SK-N-SH treated with all-trans-retinoic acid at 6 μM for 48 hours (cell line): ENCODE results near the gene CDH22.

Source experiments
- ATAC-seq: fragments of 200-7000 bp; cut with Tn5 transposase; 3 replicates; pipeline ENCODE4 v1.9.1; 2020; ENCODE audit warnings: mild to moderate bottlenecking, moderate library complexity
- ARNTL ChIP-seq: fragments of 450-650 bp; formaldehyde crosslinking; IDR thresholded peaks from 2 replicates; pipeline ENCODE4 v1.5.0; 2020; ENCODE audit warnings: low read depth, mild to moderate bottlenecking, moderate library complexity, borderline replicate concordance
- BACH2 ChIP-seq: fragments of 250-450 bp; sonication (Bioruptor Pico); IDR thresholded peaks from 2 replicates; pipeline ENCODE4 v1.9.0; 2021; ENCODE audit warnings: mild to moderate bottlenecking, borderline replicate concordance
- CSRNP3 ChIP-seq: fragments of 250-450 bp; sonication (Bioruptor Pico); IDR thresholded peaks from 2 replicates; pipeline ENCODE4 v1.5.1; 2021; ENCODE audit warnings: mild to moderate bottlenecking, moderate library complexity
- ESRRG ChIP-seq: fragments of 250-450 bp; sonication (Bioruptor Pico); IDR thresholded peaks from 2 replicates; pipeline ENCODE4 v1.6.1; 2021; ENCODE audit warnings: mild to moderate bottlenecking
- GLIS3 ChIP-seq: fragments of 250-450 bp; sonication (Bioruptor Pico); IDR thresholded peaks from 2 replicates; pipeline ENCODE4 v1.5.0; 2020; ENCODE audit warnings: mild to moderate bottlenecking, moderate library complexity
- ISL1 ChIP-seq: fragments of 250-450 bp; sonication (Bioruptor Pico); IDR thresholded peaks from 2 replicates; pipeline ENCODE4 v2.1.2; 2022; ENCODE audit warnings: mild to moderate bottlenecking, moderate library complexity
- OSR1 ChIP-seq: fragments of 250-450 bp; sonication (Bioruptor Pico); IDR thresholded peaks from 2 replicates; pipeline ENCODE4 v1.8.0; 2022; ENCODE audit warnings: moderate library complexity, mild to moderate bottlenecking, inconsistent platforms
- PATZ1 ChIP-seq: fragments of 250-450 bp; sonication (Bioruptor Pico); IDR thresholded peaks from 2 replicates; pipeline ENCODE4 v1.8.0; 2020; ENCODE audit warnings: mild to moderate bottlenecking, moderate library complexity, borderline replicate concordance
- PPARA ChIP-seq: fragments of 250-450 bp; sonication (Bioruptor Pico); IDR thresholded peaks from 2 replicates; pipeline ENCODE4 v1.5.0; 2020; ENCODE audit warnings: mild to moderate bottlenecking, borderline replicate concordance
- RARB ChIP-seq: fragments of 250-450 bp; sonication (Bioruptor Pico); IDR thresholded peaks from 2 replicates; pipeline ENCODE4 v1.8.0; 2021; ENCODE audit warnings: mild to moderate bottlenecking, moderate library complexity
- SNAI2 ChIP-seq: fragments of 250-450 bp; sonication (Bioruptor Pico); IDR thresholded peaks from 2 replicates; pipeline ENCODE4 v1.5.0; 2020; ENCODE audit warnings: mild to moderate bottlenecking, moderate library complexity
- TCF4 ChIP-seq: fragments of 250-450 bp; sonication (Bioruptor Pico); IDR thresholded peaks from 2 replicates; pipeline ENCODE4 v1.8.0; 2021; ENCODE audit warnings: mild to moderate bottlenecking, moderate library complexity, borderline replicate concordance
- TOX ChIP-seq: fragments of 250-450 bp; sonication (Bioruptor Pico); IDR thresholded peaks from 2 replicates; pipeline ENCODE4 v1.8.0; 2021; ENCODE audit warnings: mild to moderate bottlenecking, moderate library complexity, borderline replicate concordance
- ZC3H10 ChIP-seq: fragments of 250-450 bp; sonication (Bioruptor Pico); IDR thresholded peaks from 2 replicates; pipeline ENCODE4 v1.5.1; 2021; ENCODE audit warnings: mild to moderate bottlenecking, moderate library complexity
- ZFP3 ChIP-seq: fragments of 250-450 bp; sonication (Bioruptor Pico); IDR thresholded peaks from 2 replicates; pipeline ENCODE4 v1.5.0; 2020; ENCODE audit warnings: mild to moderate bottlenecking, moderate library complexity
- ZFP30 ChIP-seq: fragments of 450-650 bp; formaldehyde crosslinking; IDR thresholded peaks from 2 replicates; pipeline ENCODE4 v1.5.0; 2022; ENCODE audit warnings: mild to moderate bottlenecking, moderate library complexity
- ZNF565 ChIP-seq: fragments of 450-650 bp; formaldehyde crosslinking; conservative IDR thresholded peaks from 2 replicates; pipeline ENCODE4 v1.5.0; 2020; ENCODE audit warnings: low read depth, mild to moderate bottlenecking, moderate library complexity
- ZNF70 ChIP-seq: fragments of 450-650 bp; formaldehyde crosslinking; IDR thresholded peaks from 2 replicates; pipeline ENCODE4 v1.5.0; 2020; ENCODE audit warnings: mild to moderate bottlenecking, moderate library complexity
- ZNF8 ChIP-seq: fragments of 450-650 bp; formaldehyde crosslinking; IDR thresholded peaks from 2 replicates; pipeline ENCODE4 v1.5.0; 2020; ENCODE audit warnings: mild to moderate bottlenecking, moderate library complexity
- TF ChIP-seq, protein P1 (sequence below): fragments of 250-450 bp; sonication (Bioruptor Pico); IDR thresholded peaks from 2 replicates; pipeline ENCODE4 v1.5.0; 2020; ENCODE audit warnings: mild to moderate bottlenecking, moderate library complexity
- TF ChIP-seq, protein P2 (sequence below): fragments of 250-450 bp; sonication (Bioruptor Pico); IDR thresholded peaks from 2 replicates; pipeline ENCODE4 v1.8.0; 2021; ENCODE audit warnings: low read depth, mild to moderate bottlenecking, moderate library complexity, borderline replicate concordance
- TF ChIP-seq, protein P3 (sequence below): fragments of 250-450 bp; sonication (Bioruptor Pico); IDR thresholded peaks from 2 replicates; pipeline ENCODE4 v1.5.1; 2020; ENCODE audit warnings: low read depth, mild to moderate bottlenecking, moderate library complexity

Gene CDH22

DNA sequence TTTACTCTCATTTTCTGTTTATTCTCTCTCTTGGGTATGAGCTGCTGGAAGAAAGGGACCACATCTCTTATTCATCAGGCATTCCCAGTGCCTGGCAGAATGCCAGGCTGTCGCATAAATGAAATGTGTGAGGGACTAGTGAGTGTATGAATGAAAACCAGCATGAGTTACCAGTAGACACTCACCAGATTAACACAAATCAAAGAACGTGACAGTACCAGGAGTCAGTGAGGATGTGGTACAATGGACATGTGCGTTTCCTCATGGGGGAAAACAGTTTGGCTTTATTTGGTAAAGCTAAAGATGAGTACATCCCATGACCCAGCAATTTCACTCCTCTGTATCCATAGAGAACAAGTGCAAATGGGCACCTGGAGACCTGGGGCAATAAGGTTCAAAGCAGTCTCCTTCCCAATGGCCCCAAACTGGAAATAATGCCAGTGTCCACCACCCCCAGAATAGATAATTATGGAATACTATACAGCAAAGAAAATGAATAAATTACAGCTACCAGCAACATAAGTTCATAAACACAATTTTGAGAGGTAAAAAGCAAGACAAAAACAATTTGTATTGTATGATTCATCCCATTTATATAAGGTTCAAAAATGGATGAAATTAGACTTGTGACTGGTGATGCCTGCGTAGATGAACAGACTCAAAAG is 93.3 kb downstream of the CDH22 start:
- no peak; the same call in 2 of the 3 replicates for ATAC-seq
- no peak for TF ChIP-seq TCF4 (CRISPR knock-in tag)
- no peak for TF ChIP-seq GLIS3 (CRISPR knock-in tag)
- TF ChIP-seq ISL1 (CRISPR knock-in tag), result no peak
- TF ChIP-seq, protein P1, sequence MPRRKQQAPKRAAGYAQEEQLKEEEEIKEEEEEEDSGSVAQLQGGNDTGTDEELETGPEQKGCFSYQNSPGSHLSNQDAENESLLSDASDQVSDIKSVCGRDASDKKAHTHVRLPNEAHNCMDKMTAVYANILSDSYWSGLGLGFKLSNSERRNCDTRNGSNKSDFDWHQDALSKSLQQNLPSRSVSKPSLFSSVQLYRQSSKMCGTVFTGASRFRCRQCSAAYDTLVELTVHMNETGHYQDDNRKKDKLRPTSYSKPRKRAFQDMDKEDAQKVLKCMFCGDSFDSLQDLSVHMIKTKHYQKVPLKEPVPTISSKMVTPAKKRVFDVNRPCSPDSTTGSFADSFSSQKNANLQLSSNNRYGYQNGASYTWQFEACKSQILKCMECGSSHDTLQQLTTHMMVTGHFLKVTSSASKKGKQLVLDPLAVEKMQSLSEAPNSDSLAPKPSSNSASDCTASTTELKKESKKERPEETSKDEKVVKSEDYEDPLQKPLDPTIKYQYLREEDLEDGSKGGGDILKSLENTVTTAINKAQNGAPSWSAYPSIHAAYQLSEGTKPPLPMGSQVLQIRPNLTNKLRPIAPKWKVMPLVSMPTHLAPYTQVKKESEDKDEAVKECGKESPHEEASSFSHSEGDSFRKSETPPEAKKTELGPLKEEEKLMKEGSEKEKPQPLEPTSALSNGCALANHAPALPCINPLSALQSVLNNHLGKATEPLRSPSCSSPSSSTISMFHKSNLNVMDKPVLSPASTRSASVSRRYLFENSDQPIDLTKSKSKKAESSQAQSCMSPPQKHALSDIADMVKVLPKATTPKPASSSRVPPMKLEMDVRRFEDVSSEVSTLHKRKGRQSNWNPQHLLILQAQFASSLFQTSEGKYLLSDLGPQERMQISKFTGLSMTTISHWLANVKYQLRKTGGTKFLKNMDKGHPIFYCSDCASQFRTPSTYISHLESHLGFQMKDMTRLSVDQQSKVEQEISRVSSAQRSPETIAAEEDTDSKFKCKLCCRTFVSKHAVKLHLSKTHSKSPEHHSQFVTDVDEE (CRISPR knock-in tag), result no peak
- TF ChIP-seq, protein P2, sequence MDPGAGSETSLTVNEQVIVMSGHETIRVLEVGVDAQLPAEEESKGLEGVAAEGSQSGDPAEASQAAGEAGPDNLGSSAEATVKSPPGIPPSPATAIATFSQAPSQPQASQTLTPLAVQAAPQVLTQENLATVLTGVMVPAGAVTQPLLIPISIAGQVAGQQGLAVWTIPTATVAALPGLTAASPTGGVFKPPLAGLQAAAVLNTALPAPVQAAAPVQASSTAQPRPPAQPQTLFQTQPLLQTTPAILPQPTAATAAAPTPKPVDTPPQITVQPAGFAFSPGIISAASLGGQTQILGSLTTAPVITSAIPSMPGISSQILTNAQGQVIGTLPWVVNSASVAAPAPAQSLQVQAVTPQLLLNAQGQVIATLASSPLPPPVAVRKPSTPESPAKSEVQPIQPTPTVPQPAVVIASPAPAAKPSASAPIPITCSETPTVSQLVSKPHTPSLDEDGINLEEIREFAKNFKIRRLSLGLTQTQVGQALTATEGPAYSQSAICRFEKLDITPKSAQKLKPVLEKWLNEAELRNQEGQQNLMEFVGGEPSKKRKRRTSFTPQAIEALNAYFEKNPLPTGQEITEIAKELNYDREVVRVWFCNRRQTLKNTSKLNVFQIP (CRISPR knock-in tag), result no peak
- no peak for TF ChIP-seq ZFP3 (CRISPR knock-in tag)
- no peak for TF ChIP-seq ZNF565 (CRISPR knock-in tag)
- no peak for TF ChIP-seq PPARA (CRISPR knock-in tag)
- no peak for TF ChIP-seq RARB (CRISPR knock-in tag)
- TF ChIP-seq, protein P3, sequence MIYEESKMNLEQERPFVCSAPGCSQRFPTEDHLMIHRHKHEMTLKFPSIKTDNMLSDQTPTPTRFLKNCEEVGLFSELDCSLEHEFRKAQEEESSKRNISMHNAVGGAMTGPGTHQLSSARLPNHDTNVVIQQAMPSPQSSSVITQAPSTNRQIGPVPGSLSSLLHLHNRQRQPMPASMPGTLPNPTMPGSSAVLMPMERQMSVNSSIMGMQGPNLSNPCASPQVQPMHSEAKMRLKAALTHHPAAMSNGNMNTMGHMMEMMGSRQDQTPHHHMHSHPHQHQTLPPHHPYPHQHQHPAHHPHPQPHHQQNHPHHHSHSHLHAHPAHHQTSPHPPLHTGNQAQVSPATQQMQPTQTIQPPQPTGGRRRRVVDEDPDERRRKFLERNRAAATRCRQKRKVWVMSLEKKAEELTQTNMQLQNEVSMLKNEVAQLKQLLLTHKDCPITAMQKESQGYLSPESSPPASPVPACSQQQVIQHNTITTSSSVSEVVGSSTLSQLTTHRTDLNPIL (CRISPR knock-in tag), result no peak

GRCh38 chr20:46213946-46214823 is 94.1 kb downstream of the CDH22 start:
- TF ChIP-seq SNAI2 (CRISPR knock-in tag) (no peak), TCF4 (CRISPR knock-in tag) (no peak), ZNF70 (CRISPR knock-in tag) (no peak), TOX (CRISPR knock-in tag) (no peak), ZNF565 (CRISPR knock-in tag) (no peak), GLIS3 (CRISPR knock-in tag) (no peak), BACH2 (no peak), ESRRG (CRISPR knock-in tag) (no peak), ZNF8 (CRISPR knock-in tag) (no peak), OSR1 (CRISPR knock-in tag) (no peak), ZFP30 (no peak), ISL1 (CRISPR knock-in tag) (no peak), ZC3H10 (CRISPR knock-in tag) (no peak), CSRNP3 (CRISPR knock-in tag) (no peak), PPARA (CRISPR knock-in tag) (no peak), PATZ1 (CRISPR knock-in tag) (no peak), ARNTL (no peak)
- TF ChIP-seq, protein P1 (CRISPR knock-in tag), result no peak
- TF ChIP-seq, protein P3 (CRISPR knock-in tag), result no peak
- no peak; the same call in 2 of the 3 replicates for ATAC-seq
